GM10266 (cell line): ENCODE results near the gene HDHD2.

Experiments used
- DNase-seq: peaks from one replicate; pipeline ENCODE4 v3.0.0; 2012; ENCODE audit errors: extremely low spot score
- CTCF ChIP-seq: IDR thresholded peaks from 2 replicates; pipeline ENCODE4 v1.5.1; 2012; ENCODE audit warnings: mild to moderate bottlenecking, low read depth; ENCODE audit not compliant: control insufficient read depth, insufficient read depth; ENCODE audit errors: missing control alignments

HDHD2 gene

GRCh38 chr18:47095810-47096209 is 54.5 kb downstream of the HDHD2 start:
- no peak for TF ChIP-seq CTCF
- DNase-seq = no peak

- DNase-seq = no peak
- TF ChIP-seq CTCF = no peak
Observed at GRCh38 chr18:47087676-47088075, 62.6 kb downstream of the HDHD2 start.

GRCh38 chr18:47081578-47081977 is 68.7 kb downstream of the HDHD2 start:
- no peak for DNase-seq
- no peak for TF ChIP-seq CTCF

GRCh38 chr18:47080872-47081271 is 69.4 kb downstream of the HDHD2 start:
- no peak for DNase-seq
- no peak for TF ChIP-seq CTCF

- no peak for TF ChIP-seq CTCF
- no peak for DNase-seq
Observed at GRCh38 chr18:47077111-47077510, 73.2 kb downstream of the HDHD2 start.

GRCh38 chr18:47075098-47075883 is 75.0 kb downstream of the HDHD2 start:
- DNase-seq = no peak
- no peak for TF ChIP-seq CTCF

GRCh38 chr18:47067648-47068047 is 82.7 kb downstream of the HDHD2 start:
- TF ChIP-seq CTCF = no peak
- no peak for DNase-seq
